H1 (cell line): ENCODE results near the gene ANKRD66. TPM values are rescaled to one million over a fixed set of nuclear protein-coding genes. Genes with fewer than 3 reads are reported as not detected.

Experiments
- CTCF ChIA-PET: fragments of 300-600 bp; sonication (Branson Sonifier 250); formaldehyde crosslinking; loops from one replicate; lab custom pipeline; 2021; ENCODE audit not compliant: partially characterized antibody; lab: Charles Lee
- POLR2A ChIA-PET: fragments of 300-600 bp; sonication (Branson Sonifier 250); formaldehyde crosslinking; loops from one replicate; lab custom pipeline; 2021; ENCODE audit warnings: inconsistent platforms; ENCODE audit not compliant: partially characterized antibody; lab: Charles Lee
- DNase-seq, 2 experiments: peaks; one replicate each; pipeline versions ENCODE4 v3.0.0 to v3.0.0-alpha.2; 2010 to 2022; ENCODE audit warnings: low spot score in 2 of 2, low read depth in 1 of 2, mixed read lengths in 1 of 2
- FAIRE-seq: peaks from 2 replicates; lab custom pipeline; 2011; peaks lifted over from hg19 to GRCh38; lab: Jason Lieb, UNC
- H2AFZ ChIP-seq: 2 replicates; pipeline ENCODE4 v1.8.1; 2012; ENCODE audit warnings: low read length, inconsistent platforms
- H2AK5ac ChIP-seq: 2 replicates; pipeline ENCODE4 v1.6.1; 2013; ENCODE audit warnings: low read depth, low read length
- H2BK120ac ChIP-seq: replicated peaks from 2 replicates; pipeline ENCODE3; 2013; ENCODE audit warnings: low read depth, low read length, inconsistent platforms
- H2BK12ac ChIP-seq: 2 replicates; pipeline ENCODE4 v1.6.1; 2013; ENCODE audit warnings: low read depth, low read length
- H2BK15ac ChIP-seq: 2 replicates; pipeline ENCODE4 v1.6.1; 2013; ENCODE audit warnings: low read length
- H2BK20ac ChIP-seq: 2 replicates; pipeline ENCODE4 v1.6.1; 2013; ENCODE audit warnings: low read length
- H2BK5ac ChIP-seq: 2 replicates; pipeline ENCODE4 v1.6.1; 2013; ENCODE audit warnings: low read depth, low read length
- H3K14ac ChIP-seq: 2 replicates; pipeline ENCODE4 v1.6.1; 2013; ENCODE audit warnings: inconsistent platforms; ENCODE audit not compliant: insufficient read length
- H3K18ac ChIP-seq: 2 replicates; pipeline ENCODE4 v1.6.1; 2013; ENCODE audit warnings: low read length; ENCODE audit errors: extremely low read depth
- H3K23ac ChIP-seq: 2 replicates; pipeline ENCODE4 v1.6.1; 2013; ENCODE audit warnings: inconsistent platforms; ENCODE audit not compliant: insufficient read length
- H3K23me2 ChIP-seq: 2 replicates; pipeline ENCODE4 v1.6.1; 2013; ENCODE audit warnings: low read depth, low read length
- H3K27ac ChIP-seq: 2 replicates; pipeline ENCODE4 v1.6.1; 2011; ENCODE audit warnings: low read depth, low read length, inconsistent platforms
- H3K27me3 ChIP-seq, 4 experiments: replicated peaks in 1 of 4; 1 replicate in 1 of 4; 2 replicates in 3 of 4; pipeline versions ENCODE4 v1.6.1 to v1.8.1; 2011 to 2013; ENCODE audit warnings: low read length in 3 of 4, mild to moderate bottlenecking in 3 of 4, inconsistent platforms in 2 of 4, mixed read lengths in 2 of 4, moderate library complexity in 1 of 4; ENCODE audit not compliant: control insufficient read depth in 3 of 4, insufficient read depth in 3 of 4; ENCODE audit errors: extremely low read depth in 1 of 4
- H3K36me3 ChIP-seq, 4 experiments: 2 replicates each; pipeline versions ENCODE4 v1.6.1 to v1.8.1; 2011 to 2013; ENCODE audit warnings: mild to moderate bottlenecking in 4 of 4, low read length in 3 of 4, moderate library complexity in 2 of 4, control low read depth in 1 of 4, inconsistent platforms in 1 of 4; ENCODE audit not compliant: insufficient read depth in 4 of 4, control insufficient read depth in 2 of 4
- H3K4ac ChIP-seq: replicated peaks from 2 replicates; pipeline ENCODE3; 2013; ENCODE audit warnings: low read length, low read depth, mixed read lengths, inconsistent platforms; ENCODE audit not compliant: insufficient read length
- H3K4me1 ChIP-seq, 4 experiments: replicated peaks in 1 of 4; 1 replicate in 1 of 4; 2 replicates in 3 of 4; pipeline versions ENCODE4 v1.6.1 to v1.8.1; 2011 to 2013; ENCODE audit warnings: low read length in 3 of 4, inconsistent platforms in 2 of 4, mixed read lengths in 1 of 4; ENCODE audit not compliant: insufficient read depth in 4 of 4, control insufficient read depth in 3 of 4
- H3K4me2 ChIP-seq, 2 experiments: 2 replicates each; pipeline versions ENCODE4 v1.6.1 to v1.8.1; 2011 to 2013; ENCODE audit warnings: low read depth in 2 of 2, low read length in 2 of 2, control low read depth in 1 of 2, inconsistent platforms in 1 of 2, mild to moderate bottlenecking in 1 of 2; ENCODE audit not compliant: insufficient read depth in 1 of 2
- H3K4me3 ChIP-seq, 4 experiments: fragments of 200-600, 300-600 bp in 1 of 4; sonication (generic), shearing (Covaris generic), sonication (Bioruptor Twin) in 1 of 4; 2 replicates each; pipeline versions ENCODE4 v1.5.1 to v1.8.1; 2011 to 2016; ENCODE audit warnings: low read length in 4 of 4, low read depth in 3 of 4, control low read depth in 2 of 4, inconsistent platforms in 2 of 4, mild to moderate bottlenecking in 2 of 4, mixed read lengths in 1 of 4, moderate library complexity in 1 of 4; ENCODE audit not compliant: insufficient read depth in 2 of 4; ENCODE audit errors: extremely low read depth in 1 of 4
- H3K56ac ChIP-seq: replicated peaks from 2 replicates; pipeline ENCODE3; 2013; ENCODE audit warnings: low read depth, mild to moderate bottlenecking, mixed read lengths, low read length, inconsistent platforms; ENCODE audit not compliant: insufficient read length
- H3K79me1 ChIP-seq: 2 replicates; pipeline ENCODE4 v1.6.1; 2013; ENCODE audit warnings: low read depth, low read length, control low read depth
- H3K79me2 ChIP-seq, 2 experiments: 2 replicates each; pipeline versions ENCODE4 v1.6.1 to v1.8.1; 2012 to 2013; ENCODE audit warnings: low read length in 2 of 2, mild to moderate bottlenecking in 2 of 2, inconsistent platforms in 1 of 2; ENCODE audit not compliant: insufficient read depth in 2 of 2, control insufficient read depth in 1 of 2
- H3K9ac ChIP-seq, 4 experiments: replicated peaks in 1 of 4; 1 replicate in 1 of 4; 2 replicates in 3 of 4; pipeline versions ENCODE4 v1.6.1 to v1.8.1; 2011 to 2013; ENCODE audit warnings: low read depth in 3 of 4, low read length in 3 of 4, control low read depth in 2 of 4, mild to moderate bottlenecking in 2 of 4, moderate library complexity in 2 of 4, inconsistent platforms in 1 of 4; ENCODE audit errors: extremely low read depth in 1 of 4
- H3K9me3 ChIP-seq, 2 experiments: 2 replicates each; pipeline versions ENCODE4 v1.6.1 to v1.8.1; 2012 to 2013; ENCODE audit warnings: mild to moderate bottlenecking in 2 of 2, moderate library complexity in 2 of 2, control low read depth in 1 of 2, inconsistent platforms in 1 of 2, low read depth in 1 of 2, low read length in 1 of 2, mixed read lengths in 1 of 2; ENCODE audit not compliant: insufficient read depth in 2 of 2
- H4K20me1 ChIP-seq, 2 experiments: replicated peaks in 1 of 2; 2 replicates each; pipeline versions ENCODE3 to v1.8.1; 2011 to 2013; ENCODE audit warnings: inconsistent platforms in 2 of 2, low read length in 2 of 2, mild to moderate bottlenecking in 1 of 2; ENCODE audit not compliant: insufficient read depth in 2 of 2, control insufficient read depth in 1 of 2
- H4K5ac ChIP-seq: 2 replicates; pipeline ENCODE4 v1.6.1; 2013; ENCODE audit warnings: low read length, low read depth, mixed read lengths, inconsistent platforms; ENCODE audit not compliant: insufficient read length
- H4K8ac ChIP-seq: 2 replicates; pipeline ENCODE4 v1.8.0; 2013; ENCODE audit warnings: mild to moderate bottlenecking, moderate library complexity, low read length, inconsistent platforms; ENCODE audit not compliant: insufficient read depth; ENCODE audit errors: extremely low read depth
- H4K91ac ChIP-seq: replicated peaks from 2 replicates; pipeline ENCODE3; 2013; ENCODE audit warnings: low read length, mixed read lengths, inconsistent platforms; ENCODE audit not compliant: insufficient read length
- CEBPB ChIP-seq: IDR thresholded peaks from 2 replicates; pipeline ENCODE4 v1.6.1; 2012; ENCODE audit warnings: low read depth, low read length
- CHD1 ChIP-seq: IDR thresholded peaks from 2 replicates; pipeline ENCODE4 v1.6.1; 2012; ENCODE audit warnings: low read depth, low read length, improper control_type of control experiment
- KDM5A ChIP-seq: fragments of 200-600 bp; IDR thresholded peaks from 2 replicates; pipeline ENCODE4 v1.7.1; 2012; ENCODE audit warnings: mild to moderate bottlenecking, low read length, inconsistent platforms, mixed read lengths
- RXRA ChIP-seq: IDR thresholded peaks from 2 replicates; pipeline ENCODE4 v1.6.1; 2011; ENCODE audit warnings: low read depth, mild to moderate bottlenecking, low read length, moderate library complexity; ENCODE audit not compliant: insufficient read depth
- SIN3A ChIP-seq, 2 experiments: IDR thresholded peaks in 1 of 2; conservative IDR thresholded peaks in 1 of 2; 2 replicates each; pipeline ENCODE4 v1.6.1; 2011 to 2012; ENCODE audit warnings: low read length in 2 of 2, improper control_type of control experiment in 1 of 2, low read depth in 1 of 2, mild to moderate bottlenecking in 1 of 2
- SIX5 ChIP-seq: IDR thresholded peaks from 2 replicates; pipeline ENCODE4 v1.6.1; 2011; ENCODE audit warnings: mild to moderate bottlenecking, low read depth, low read length
- TEAD4 ChIP-seq: IDR thresholded peaks from 2 replicates; pipeline ENCODE4 v1.6.1; 2012; ENCODE audit warnings: low read depth, low read length, inconsistent platforms, mixed read lengths
- USF2 ChIP-seq: IDR thresholded peaks from 2 replicates; pipeline ENCODE4 v1.6.1; 2011; ENCODE audit warnings: low read length, improper control_type of control experiment
- WGBS, 2 experiments: shearing (Covaris generic) in 1 of 2; methylation state at CpG; one replicate each; pipeline versions ENCODE4 v1.1.6 to v1.1.7; 2013 to 2015; ENCODE audit warnings: low lambda C conversion rate in 2 of 2, mixed read lengths in 2 of 2, inconsistent platforms in 1 of 2, low coverage in 1 of 2, missing lambda C conversion rate in 1 of 2; ENCODE audit not compliant: insufficient replicate concordance in 2 of 2, insufficient coverage in 1 of 2, insufficient read length in 1 of 2; ENCODE audit errors: extremely low coverage in 1 of 2, missing lambda C conversion rate in 1 of 2; 5-methylcytosine and 5-hydroxymethylcytosine counted together
- polyA plus RNA-seq, 7 experiments: library from polyadenylated mRNA; depleted of rRNA in 3 of 7; stranded (reverse) in 5 of 7; unstranded in 2 of 7; fragments of >200 nt in 5 of 7; fragments of 200-250 nt in 2 of 7; gene quantifications; 1 replicate in 5 of 7; 2 replicates in 1 of 7; 4 replicates in 1 of 7; pipeline versions ENCODE4 v1.2.1 to v1.2.3, GENCODE V29; 2011 to 2013; ENCODE audit warnings: missing spikeins in 2 of 7, mixed read lengths in 2 of 7
- total RNA-seq: library from RNA; stranded (reverse); fragmentation: NEBNext Ultra II Directional; extraction: Animal tissue kit (Norgen Biotek cat#: 25700); gene quantifications from 2 replicates; pipeline ENCODE4 v1.2.1, GENCODE V29; 2021

The ANKRD66 gene
- total and polyA plus RNA-seq, 2 of the 8 experiments (the other 6 are each of a cell fraction or from before 2014, with no cell fraction given) = 0.05 TPM; not detected in 1

DNA sequence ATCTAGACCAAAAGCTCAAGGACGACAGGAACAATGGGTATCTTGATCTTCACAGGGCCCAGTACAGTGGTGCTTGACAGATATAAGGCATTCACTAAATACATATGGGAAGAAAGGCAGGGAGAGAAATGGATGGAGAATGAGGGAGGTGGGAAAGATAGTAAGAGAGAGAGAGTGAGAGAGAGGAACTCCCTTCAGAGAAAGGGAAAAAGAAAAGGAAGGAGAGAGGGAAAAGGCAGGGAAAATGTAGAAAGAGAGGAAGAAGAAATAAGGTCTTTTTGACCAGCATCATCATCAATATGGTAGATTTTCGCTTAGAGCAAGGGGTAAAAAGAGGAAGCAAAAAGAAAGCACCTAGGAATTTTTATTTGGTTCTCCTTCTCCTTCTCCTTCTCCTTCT lies 760 bp upstream of the ANKRD66 start:
- CTCF ChIA-PET = interaction anchor here (0.7 to 5.3 kb wide), 2 partner anchors 11 to 501 kb away, joined by 3 to 41 read pairs; partner anchors contain the start of gene PLA2G7
- no peak overlapping the region for H3K4ac ChIP-seq
- WGBS, 2 experiments = 89% methylated on average over 2 of the region's 2 CpGs; no CpG with 5 or more reads in 1 of the 2 experiments

More for the DNA sequence above, 760 bp upstream of the ANKRD66 start:
- Histone ChIP-seq H2BK20ac (no peak overlapping the region), H3K79me1 (no peaks in the 10 kb centered on the region), H2BK12ac (no peak overlapping the region), H2AFZ (no peak overlapping the region), H4K91ac (no peak overlapping the region), H3K23ac (no peak overlapping the region), H4K8ac (no peak overlapping the region), H3K27me3 (no peaks in the 10 kb centered on the region), H2BK120ac (no peak overlapping the region), H3K36me3 (no peaks in the 10 kb centered on the region), H3K9ac (no peak overlapping the region), H2BK15ac (no peak overlapping the region), H3K4me3 (no peak overlapping the region), H3K4me1 (peaks cover 2 to 10% (median 4%) of the 10 kb centered on the region in 4 experiments; a peak in 6 of 7 replicates), H4K20me1 (no peaks in the 10 kb centered on the region), H4K5ac (no peak overlapping the region), H2BK5ac (no peak overlapping the region), H3K27ac (no peak overlapping the region), H3K79me2 (no peaks in the 10 kb centered on the region), H3K23me2 (no peaks in the 10 kb centered on the region), H3K18ac (no peak overlapping the region), H3K4me2 (no peak overlapping the region), H3K14ac (no peak overlapping the region), H2AK5ac (no peak overlapping the region), H3K56ac (no peak overlapping the region), H3K9me3 (no peaks in the 10 kb centered on the region)
- POLR2A ChIA-PET = no interaction called here
- TF ChIP-seq CHD1 (no peak), USF2 (no peak), CEBPB (no peak), KDM5A (no peak), SIN3A (conservative IDR thresholded peaks at IDR 0.05 in 1 of 2, IDR thresholded peaks at IDR 0.05 in 1 of 2; ENCODE audit: low read depth in 1 of 2, low read length in 2 of 2) (no peak), TEAD4 (no peak), SIX5 (no peak), RXRA (no peak)
- DNase-seq (no peak), FAIRE-seq (no peak)
